ENCODE data around the gene ACTMAP. TPM values are rescaled to one million over a fixed set of nuclear protein-coding genes. Genes with fewer than 3 reads are reported as not detected.

Gene ACTMAP
- polyA plus RNA-seq, 1 of the 3 experiments (the other 2 are of a cell fraction), result 6.4 TPM

DNA sequence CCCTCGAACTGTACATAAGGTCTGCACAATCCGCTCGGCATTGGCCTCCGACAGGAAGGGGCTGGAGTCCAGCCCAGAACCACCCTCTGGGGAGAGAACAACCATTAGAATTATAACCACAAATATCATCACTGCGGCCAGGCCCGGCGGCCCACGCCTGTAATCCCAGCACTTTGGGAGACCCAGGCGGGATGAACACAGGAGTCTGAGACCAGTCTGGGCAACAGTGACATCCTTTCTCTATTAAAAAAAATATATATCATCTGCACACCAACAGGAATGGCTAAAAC lies 45.0 kb downstream of the ACTMAP start:
- H3K9me3 ChIP-seq, result no peaks in the 10 kb centered on the region
- DNase-seq, result no peak
- no peaks in the 10 kb centered on the region; the same call in 1 of the 2 replicates for H3K79me2 ChIP-seq (ENCODE audit: insufficient read depth)
- no peaks in the 10 kb centered on the region for H3K27me3 ChIP-seq (ENCODE audit: insufficient read depth)
- ChIA-PET CTCF (no interaction called here), POLR2A (no interaction called here)
- H3K4me1 ChIP-seq (ENCODE audit: control insufficient read depth in 1 of 2, insufficient read depth in 2 of 2, low read depth in 1 of 2, low read length in 1 of 2), result no peaks in the 10 kb centered on the region
- peaks cover 36 to 47% of the 10 kb centered on the region in 2 experiments for H3K36me3 ChIP-seq (replicated peaks in 1 of 2; ENCODE audit: control insufficient read depth in 1 of 2, insufficient read depth in 2 of 2, low read length in 1 of 2)
- no peak overlapping the region for H3K27ac ChIP-seq (ENCODE audit: low read depth in 2 of 2, low read length in 1 of 2)
- 95% methylated on average over 9 of the region's 9 CpGs for WGBS (ENCODE audit: low lambda C conversion rate)
- H3K4me2 ChIP-seq, result no peak overlapping the region
- H3K9me2 ChIP-seq, result no peaks in the 10 kb centered on the region
- TF ChIP-seq RXRA (IDR thresholded peaks at IDR 0.05; ENCODE audit: borderline replicate concordance, low read depth) (no peak), GATA2 (CRISPR knock-in tag; IDR thresholded peaks at IDR 0.05) (no peak), RAD21 (IDR thresholded peaks at IDR 0.05; ENCODE audit: low read length) (no peak), YY1 (IDR thresholded peaks at IDR 0.05; ENCODE audit: low read depth) (no peak), FOXJ3 (CRISPR knock-in tag; IDR thresholded peaks at IDR 0.05) (no peak), JUND (IDR thresholded peaks at IDR 0.05) (no peak), PBX3 (IDR thresholded peaks at IDR 0.05) (no peak), USF2 (IDR thresholded peaks at IDR 0.05; ENCODE audit: borderline replicate concordance, low read depth, low read length) (no peak), NRF1 (IDR thresholded peaks at IDR 0.05; ENCODE audit: low read depth, low read length) (no peak), IRF3 (IDR thresholded peaks at IDR 0.05; ENCODE audit: low read depth, low read length) (no peak), FOXM1 (IDR thresholded peaks at IDR 0.05; ENCODE audit: low read depth) (no peak), TCF12 (IDR thresholded peaks at IDR 0.05) (no peak), REST (IDR thresholded peaks at IDR 0.05; ENCODE audit: low read depth, low read length) (no peak), CHD2 (IDR thresholded peaks at IDR 0.05; ENCODE audit: low read length, partially characterized antibody) (no peak), SMC3 (IDR thresholded peaks at IDR 0.05; ENCODE audit: low read depth, low read length) (no peak), FOSL2 (IDR thresholded peaks at IDR 0.05; ENCODE audit: borderline replicate concordance, low read depth) (no peak), RCOR1 (IDR thresholded peaks at IDR 0.05; ENCODE audit: low read length) (no peak), RFX5 (IDR thresholded peaks at IDR 0.05; ENCODE audit: low read length) (no peak)
- TF ChIP-seq, protein P1, sequence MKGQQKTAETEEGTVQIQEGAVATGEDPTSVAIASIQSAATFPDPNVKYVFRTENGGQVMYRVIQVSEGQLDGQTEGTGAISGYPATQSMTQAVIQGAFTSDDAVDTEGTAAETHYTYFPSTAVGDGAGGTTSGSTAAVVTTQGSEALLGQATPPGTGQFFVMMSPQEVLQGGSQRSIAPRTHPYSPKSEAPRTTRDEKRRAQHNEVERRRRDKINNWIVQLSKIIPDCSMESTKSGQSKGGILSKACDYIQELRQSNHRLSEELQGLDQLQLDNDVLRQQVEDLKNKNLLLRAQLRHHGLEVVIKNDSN (IDR thresholded peaks at IDR 0.05; ENCODE audit: borderline replicate concordance, low read depth), result no peak
- TF ChIP-seq, protein P2, sequence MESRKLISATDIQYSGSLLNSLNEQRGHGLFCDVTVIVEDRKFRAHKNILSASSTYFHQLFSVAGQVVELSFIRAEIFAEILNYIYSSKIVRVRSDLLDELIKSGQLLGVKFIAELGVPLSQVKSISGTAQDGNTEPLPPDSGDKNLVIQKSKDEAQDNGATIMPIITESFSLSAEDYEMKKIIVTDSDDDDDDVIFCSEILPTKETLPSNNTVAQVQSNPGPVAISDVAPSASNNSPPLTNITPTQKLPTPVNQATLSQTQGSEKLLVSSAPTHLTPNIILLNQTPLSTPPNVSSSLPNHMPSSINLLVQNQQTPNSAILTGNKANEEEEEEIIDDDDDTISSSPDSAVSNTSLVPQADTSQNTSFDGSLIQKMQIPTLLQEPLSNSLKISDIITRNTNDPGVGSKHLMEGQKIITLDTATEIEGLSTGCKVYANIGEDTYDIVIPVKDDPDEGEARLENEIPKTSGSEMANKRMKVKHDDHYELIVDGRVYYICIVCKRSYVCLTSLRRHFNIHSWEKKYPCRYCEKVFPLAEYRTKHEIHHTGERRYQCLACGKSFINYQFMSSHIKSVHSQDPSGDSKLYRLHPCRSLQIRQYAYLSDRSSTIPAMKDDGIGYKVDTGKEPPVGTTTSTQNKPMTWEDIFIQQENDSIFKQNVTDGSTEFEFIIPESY (IDR thresholded peaks at IDR 0.05; ENCODE audit: borderline replicate concordance, low read depth), result no peak
- no peak overlapping the region for H3K4me3 ChIP-seq (ENCODE audit: low read depth in 2 of 2, low read length in 1 of 2)
- no peak overlapping the region for H3K9ac ChIP-seq
- no peak overlapping the region for H2AFZ ChIP-seq (ENCODE audit: low read depth)
- H3F3A ChIP-seq (replicated peaks; ENCODE audit: insufficient read depth), result no peaks in the 10 kb centered on the region
- no peaks in the 10 kb centered on the region for H4K20me1 ChIP-seq (ENCODE audit: insufficient read depth)

Data from SK-N-SH (cell line).